Stimulated activated naive CD8-positive, alpha-beta T cell treated with anti-CD3 and anti-CD28 coated beads, Interleukin-15, Interleukin-2, amounts not matched to agents 100 U/mL and 50 U/mL, for 24 hours (primary cell): ENCODE data around the gene SPINK2.

Experiments used
- ATAC-seq: fragments of 150-1000 bp; cut with Tn5 transposase; one replicate; pipeline ENCODE4 v1.10.0; 2021
- DNase-seq: peaks from one replicate; pipeline ENCODE4 v3.0.0; 2021

The SPINK2 gene

GRCh38 chr4:56799824-56800756 is 21.4 kb downstream of the SPINK2 start:
- peak; percentile 86 for DNase-seq
- peak; percentile 95 for ATAC-seq

- no peak for ATAC-seq
- no peak for DNase-seq
Observed at GRCh38 chr4:56799161-56799759, 22.2 kb downstream of the SPINK2 start.

GRCh38 chr4:56796211-56796610 is 25.3 kb downstream of the SPINK2 start:
- ATAC-seq (no peak), DNase-seq (no peak)

GRCh38 chr4:56791316-56791715 is 30.2 kb downstream of the SPINK2 start:
- DNase-seq (no peak), ATAC-seq (no peak)

- DNase-seq = no peak
- no peak for ATAC-seq
Observed at GRCh38 chr4:56790691-56791091, 30.8 kb downstream of the SPINK2 start.

GRCh38 chr4:56788081-56788480 is 33.4 kb downstream of the SPINK2 start:
- ATAC-seq (no peak), DNase-seq (no peak)

- DNase-seq = no peak
- ATAC-seq = no peak
Observed at GRCh38 chr4:56787380-56787779, 34.1 kb downstream of the SPINK2 start.

- DNase-seq (no peak), ATAC-seq (no peak)
Observed at GRCh38 chr4:56786955-56787354, 34.5 kb downstream of the SPINK2 start.

- DNase-seq (no peak), ATAC-seq (no peak)
Observed at GRCh38 chr4:56783986-56784385, 37.5 kb downstream of the SPINK2 start.

GRCh38 chr4:56782019-56782418 is 39.5 kb downstream of the SPINK2 start:
- ATAC-seq (no peak), DNase-seq (no peak)

GRCh38 chr4:56773346-56773745 is 48.2 kb downstream of the SPINK2 start:
- ATAC-seq (no peak), DNase-seq (no peak)

GRCh38 chr4:56772134-56772533 is 49.4 kb downstream of the SPINK2 start:
- DNase-seq (no peak), ATAC-seq (no peak)

GRCh38 chr4:56768763-56769162 is 52.7 kb downstream of the SPINK2 start:
- DNase-seq = peak; percentile 19
- no peak for ATAC-seq

- DNase-seq (no peak), ATAC-seq (peak; percentile 63)
Observed at GRCh38 chr4:56768316-56768715, 53.2 kb downstream of the SPINK2 start.

- ATAC-seq = no peak
- DNase-seq = no peak
Observed at GRCh38 chr4:56767567-56767966, 53.9 kb downstream of the SPINK2 start.

- ATAC-seq (no peak), DNase-seq (no peak)
Observed at GRCh38 chr4:56764775-56765174, 56.7 kb downstream of the SPINK2 start.

GRCh38 chr4:56764223-56764622 is 57.3 kb downstream of the SPINK2 start:
- DNase-seq = no peak

GRCh38 chr4:56762484-56763250 is 58.8 kb downstream of the SPINK2 start:
- ATAC-seq (peak; percentile 53), DNase-seq (peak; percentile 8)

More at GRCh38 chr4:56764223-56764622, 57.3 kb downstream of the SPINK2 start:
- ATAC-seq = no peak

- DNase-seq (no peak), ATAC-seq (no peak)
Observed at GRCh38 chr4:56760183-56760582, 61.3 kb downstream of the SPINK2 start.
